Breast epithelium (tissue), 3 donors: ENCODE results near the gene GPC3.

Source experiments
- CTCF ChIP-seq, 3 donors: fragments of 450-650 bp; IDR thresholded peaks; one replicate each; pipeline ENCODE4 v1.5.1; 2016 to 2017; ENCODE audit warnings: antibody characterized with exemption in 3 of 3, mild to moderate bottlenecking in 3 of 3, moderate library complexity in 3 of 3
- POLR2A ChIP-seq: fragments of 450-650 bp; IDR thresholded peaks from one replicate; pipeline ENCODE4 v1.6.1; 2016; ENCODE audit warnings: antibody characterized with exemption, mild to moderate bottlenecking, moderate library complexity

GRCh38 chrX:133938530-133938929 lies 46.9 kb downstream of the GPC3 start:
- TF ChIP-seq CTCF (IDR thresholded peaks at IDR 0.05) (no peak), POLR2A (no peak)
